SIG-M5 (cell line): ENCODE measurements around the gene SLC22A6.

Experiments used
- DNase-seq: peaks from one replicate; lab custom pipeline; 2025; lab: John Stamatoyannopoulos, UW

SLC22A6 gene, protein sequence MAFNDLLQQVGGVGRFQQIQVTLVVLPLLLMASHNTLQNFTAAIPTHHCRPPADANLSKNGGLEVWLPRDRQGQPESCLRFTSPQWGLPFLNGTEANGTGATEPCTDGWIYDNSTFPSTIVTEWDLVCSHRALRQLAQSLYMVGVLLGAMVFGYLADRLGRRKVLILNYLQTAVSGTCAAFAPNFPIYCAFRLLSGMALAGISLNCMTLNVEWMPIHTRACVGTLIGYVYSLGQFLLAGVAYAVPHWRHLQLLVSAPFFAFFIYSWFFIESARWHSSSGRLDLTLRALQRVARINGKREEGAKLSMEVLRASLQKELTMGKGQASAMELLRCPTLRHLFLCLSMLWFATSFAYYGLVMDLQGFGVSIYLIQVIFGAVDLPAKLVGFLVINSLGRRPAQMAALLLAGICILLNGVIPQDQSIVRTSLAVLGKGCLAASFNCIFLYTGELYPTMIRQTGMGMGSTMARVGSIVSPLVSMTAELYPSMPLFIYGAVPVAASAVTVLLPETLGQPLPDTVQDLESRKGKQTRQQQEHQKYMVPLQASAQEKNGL

DNA sequence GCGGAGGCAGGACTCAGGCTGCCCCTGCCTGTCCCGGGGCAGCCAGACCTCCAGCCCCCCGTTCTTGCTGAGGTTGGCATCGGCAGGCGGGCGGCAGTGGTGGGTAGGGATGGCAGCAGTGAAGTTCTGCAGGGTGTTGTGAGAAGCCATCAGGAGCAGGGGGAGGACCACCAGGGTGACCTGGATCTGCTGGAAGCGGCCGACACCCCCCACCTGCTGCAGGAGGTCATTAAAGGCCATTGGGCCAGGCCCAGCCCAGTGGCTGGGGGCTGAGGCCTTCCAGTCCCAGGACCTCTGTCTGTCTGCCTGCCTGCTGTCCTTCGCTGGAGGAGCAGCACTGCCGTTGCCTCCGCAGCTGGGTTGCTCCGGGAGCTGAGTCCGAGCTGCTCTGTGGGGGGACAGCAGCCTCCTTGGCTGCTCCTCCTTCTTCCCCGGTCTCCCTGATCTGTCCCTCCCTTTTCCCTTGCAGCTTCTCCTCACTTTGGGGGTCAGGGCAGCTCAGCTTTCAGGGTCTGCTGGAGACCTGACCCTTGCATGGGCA, at the start of gene SLC22A6:
Gene SLC22A6, minus strand, starts transcription at position 517 of the 541 bp plus-strand sequence. Its CDS starts 277 bp downstream, at position 240.
- no peak for DNase-seq

DNA sequence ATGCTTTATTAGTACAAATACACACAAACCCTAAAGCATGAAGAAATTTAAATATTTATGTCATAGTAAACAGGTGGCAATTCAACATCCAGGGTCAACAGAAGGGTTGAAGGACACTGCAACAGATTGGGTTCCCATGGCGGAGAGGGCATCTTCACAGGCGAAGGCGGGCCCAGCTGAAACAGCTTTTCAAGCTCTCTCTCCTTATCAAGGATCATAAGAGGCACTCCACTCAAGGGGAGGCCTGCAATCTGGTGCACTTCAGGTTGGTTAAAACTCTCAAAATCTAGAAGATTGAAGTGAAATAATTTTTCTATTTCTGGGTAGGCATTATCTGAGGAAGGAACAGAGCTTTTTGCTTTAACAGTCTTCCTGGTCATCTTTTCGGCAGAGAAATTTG, 47.7 kb upstream of the SLC22A6 start:
- DNase-seq, result no peak

DNA sequence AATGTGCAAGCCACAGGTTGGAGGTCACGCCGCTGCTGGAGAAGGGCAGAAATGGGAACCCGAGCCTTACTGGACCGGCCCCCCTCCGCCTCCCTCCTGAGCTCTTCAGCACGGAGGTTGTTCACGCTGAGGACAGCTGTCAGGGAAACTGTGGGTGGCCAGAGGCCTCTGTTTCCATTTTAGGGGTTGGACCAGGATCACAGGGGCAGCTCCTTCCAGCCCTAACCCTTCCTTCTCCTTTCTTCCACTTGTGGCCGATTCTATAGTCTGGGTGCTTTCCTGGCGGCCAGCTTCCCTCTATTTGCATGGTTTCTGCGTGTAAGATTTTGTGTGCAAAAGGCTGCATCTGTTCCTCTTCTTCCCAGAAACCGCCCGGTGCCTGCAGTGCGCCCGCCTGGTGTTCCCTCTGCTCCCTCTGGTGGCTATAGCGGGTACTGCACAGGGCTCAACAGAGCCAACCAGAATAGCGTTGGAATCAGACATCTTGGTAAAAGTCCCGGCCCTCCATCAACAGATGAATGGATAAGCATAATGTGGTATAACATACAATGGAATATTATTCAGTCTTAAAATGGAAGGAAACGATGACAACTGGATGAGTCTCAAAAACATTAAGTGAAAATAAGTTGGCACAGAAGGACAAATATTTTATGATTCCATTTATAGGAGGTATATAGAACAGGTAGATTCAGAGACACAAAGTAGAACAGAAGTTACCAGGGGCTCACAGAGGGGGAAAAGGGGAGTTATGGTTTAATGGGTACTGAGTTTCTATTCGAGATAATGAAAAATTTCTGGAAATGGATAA, 39.3 kb upstream of the SLC22A6 start:
- peak; percentile 6 for DNase-seq

DNA sequence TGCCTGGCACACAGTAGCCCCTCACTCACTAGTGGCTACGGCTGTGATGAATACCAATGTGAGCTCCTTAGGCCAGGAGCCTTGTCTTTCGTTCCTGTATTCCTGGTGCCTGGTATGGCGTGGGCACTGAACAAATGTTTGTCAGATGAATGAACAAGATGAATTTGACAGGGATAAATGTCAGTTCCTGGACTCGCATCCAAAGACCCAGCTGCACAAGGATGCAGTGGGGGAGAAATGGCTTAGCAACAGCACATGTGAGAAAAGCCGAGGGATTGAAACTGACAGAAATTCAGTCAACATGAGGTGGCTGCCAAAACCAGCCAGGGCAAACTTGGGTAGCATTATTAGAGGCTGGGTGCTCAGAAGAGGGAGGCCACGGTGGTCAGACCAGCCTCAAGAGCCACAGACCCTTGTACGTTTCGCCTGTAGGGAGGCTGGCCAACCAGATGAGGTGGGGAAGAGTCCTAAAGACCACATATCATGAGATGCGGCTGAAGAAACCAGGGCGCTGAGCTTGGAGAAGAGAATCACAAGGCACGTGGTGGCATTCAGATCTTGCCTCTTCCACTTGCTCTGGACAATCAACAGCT, 38.6 kb upstream of the SLC22A6 start:
- DNase-seq, result no peak

DNA sequence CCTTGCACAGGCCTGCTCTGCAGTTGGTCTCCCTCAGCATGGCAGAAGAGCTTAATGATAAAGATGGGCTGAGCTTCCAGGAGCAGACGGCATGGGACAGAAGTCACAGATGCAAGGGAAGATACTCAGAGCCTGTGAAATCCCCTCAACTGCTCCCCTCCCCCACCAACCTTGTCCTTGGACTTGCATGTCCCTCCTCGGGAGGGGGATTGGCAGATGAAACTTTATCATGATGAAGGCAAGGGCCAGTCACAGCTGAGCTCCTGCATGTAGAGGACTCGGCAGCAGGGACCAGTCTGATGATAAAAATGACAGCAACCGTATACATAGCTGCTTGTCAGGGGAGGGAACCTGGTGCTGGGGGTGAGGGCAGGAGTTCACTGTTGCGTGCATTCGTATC, 37.7 kb upstream of the SLC22A6 start:
- no peak for DNase-seq

DNA sequence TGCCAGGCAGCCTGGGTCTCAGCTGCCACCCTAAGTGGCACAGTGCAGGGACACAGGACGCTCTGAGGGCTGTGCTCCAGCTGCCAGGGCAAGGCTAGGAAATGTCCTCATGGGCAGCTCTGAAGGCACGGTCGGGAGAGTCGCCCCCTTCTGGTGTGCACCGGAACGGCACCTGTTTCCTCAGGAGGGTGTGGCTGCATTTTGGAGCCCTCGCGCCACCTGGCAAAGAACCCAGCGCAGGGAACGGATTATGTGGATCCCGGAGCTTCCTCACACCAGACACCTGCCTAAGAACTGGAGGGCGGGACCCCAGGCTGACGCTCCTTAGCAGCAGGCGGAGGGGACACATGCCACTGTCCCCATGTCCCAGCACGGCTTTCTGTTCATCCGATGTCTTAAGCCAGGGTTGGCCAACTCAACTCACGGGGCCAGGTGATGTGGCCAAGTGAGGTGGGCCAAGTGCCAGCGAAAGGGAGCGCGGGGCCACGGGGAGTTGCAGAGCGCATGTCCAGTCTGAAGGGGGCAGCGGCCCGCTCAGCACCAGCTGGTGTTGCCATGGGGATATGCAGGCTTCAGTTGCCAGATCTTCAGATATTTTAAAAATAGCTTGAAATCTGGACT, 36.0 kb upstream of the SLC22A6 start:
- no peak for DNase-seq

DNA sequence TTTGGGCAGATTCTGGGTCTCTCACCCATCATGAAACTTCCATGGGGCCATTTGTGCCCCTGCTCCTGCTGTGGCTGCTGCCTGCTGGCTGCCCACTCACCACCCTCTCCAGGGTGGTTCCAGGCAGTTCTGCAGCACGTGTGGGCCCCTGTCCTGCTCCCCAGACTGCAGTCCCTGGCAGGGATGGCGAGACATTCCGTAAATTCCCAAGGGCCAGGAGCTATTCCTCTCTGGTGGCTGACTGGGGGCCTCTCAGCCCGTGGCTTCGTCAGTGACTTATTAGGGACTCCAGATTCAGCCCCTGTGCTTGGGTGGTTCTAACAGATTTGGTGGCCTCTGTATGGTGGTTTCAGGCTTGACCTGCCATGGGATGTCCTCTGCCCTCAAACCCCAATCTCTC, 34.7 kb upstream of the SLC22A6 start:
- DNase-seq, result no peak

DNA sequence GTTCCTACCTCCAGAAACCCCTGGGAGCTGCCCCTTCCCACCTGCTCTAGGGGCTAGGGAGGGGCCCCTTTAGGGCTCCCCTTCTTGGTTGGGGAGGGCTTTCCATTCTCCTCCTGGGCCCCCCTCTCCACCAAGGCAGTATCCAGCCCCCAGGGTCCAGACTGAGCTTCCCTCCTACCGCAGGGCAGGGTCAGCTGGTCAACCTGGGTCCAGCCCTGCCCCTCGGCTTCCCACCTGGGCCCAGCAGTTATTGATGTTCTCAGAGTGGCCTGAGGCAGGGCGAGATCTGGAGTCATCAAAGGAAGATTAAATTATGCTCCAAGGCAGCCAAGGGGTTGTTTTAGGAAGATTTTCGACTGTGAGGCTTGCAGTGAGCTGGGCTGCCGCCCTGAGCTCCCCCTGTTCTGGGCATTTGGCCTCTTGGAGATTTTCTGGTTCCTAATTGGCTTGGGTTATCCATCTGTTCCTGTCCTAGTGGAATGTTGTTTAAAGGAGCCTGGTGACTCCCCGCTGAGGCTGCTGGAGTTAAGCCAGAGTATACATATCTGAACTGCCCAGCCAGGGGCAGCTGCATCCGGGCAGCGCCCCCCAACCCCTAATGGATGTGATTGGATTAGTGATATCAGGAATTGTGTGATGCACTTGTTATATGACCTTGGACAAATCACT, 32.7 kb upstream of the SLC22A6 start:
- DNase-seq, result no peak

DNA sequence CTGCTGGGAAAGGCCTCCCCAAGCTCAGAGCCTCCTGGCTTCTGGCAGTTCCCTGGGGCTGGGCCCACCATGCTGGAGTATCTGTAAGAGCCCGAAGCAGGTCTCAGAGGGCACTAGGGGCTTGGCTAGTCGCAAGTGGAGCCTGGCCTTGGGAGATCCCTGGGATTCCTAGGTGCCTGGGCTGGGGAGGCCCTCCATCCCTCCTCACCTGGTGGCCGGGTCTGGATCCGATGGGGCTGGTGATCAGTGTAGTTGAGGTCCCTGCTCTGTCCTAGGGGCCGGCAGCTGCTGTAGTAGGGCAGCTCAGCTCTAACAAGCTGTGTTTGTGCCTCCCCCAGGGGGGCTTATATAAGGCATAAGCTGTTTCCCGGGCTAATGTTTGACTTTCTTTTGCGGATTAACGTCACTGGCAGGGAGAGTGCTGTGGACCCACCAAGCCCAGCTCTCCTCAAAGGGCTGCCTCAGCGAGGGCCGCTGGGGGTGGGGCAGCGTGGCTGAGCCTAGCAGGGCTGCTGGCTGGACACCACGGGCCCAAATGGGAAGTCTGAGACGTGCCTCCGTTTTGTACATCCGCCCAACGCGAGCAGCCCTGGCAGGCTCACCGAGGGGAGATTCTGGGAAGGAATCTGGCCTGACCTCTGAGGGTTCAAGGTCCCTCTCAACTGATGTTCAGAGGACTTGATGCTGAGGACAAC, 30.9 kb upstream of the SLC22A6 start, which contains the start of gene SLC22A8:
Gene SLC22A8, minus strand, starts transcription at position 321 of the 695 bp plus-strand sequence. CDS start 883 bp downstream, outside the sequence.
- no peak for DNase-seq

DNA sequence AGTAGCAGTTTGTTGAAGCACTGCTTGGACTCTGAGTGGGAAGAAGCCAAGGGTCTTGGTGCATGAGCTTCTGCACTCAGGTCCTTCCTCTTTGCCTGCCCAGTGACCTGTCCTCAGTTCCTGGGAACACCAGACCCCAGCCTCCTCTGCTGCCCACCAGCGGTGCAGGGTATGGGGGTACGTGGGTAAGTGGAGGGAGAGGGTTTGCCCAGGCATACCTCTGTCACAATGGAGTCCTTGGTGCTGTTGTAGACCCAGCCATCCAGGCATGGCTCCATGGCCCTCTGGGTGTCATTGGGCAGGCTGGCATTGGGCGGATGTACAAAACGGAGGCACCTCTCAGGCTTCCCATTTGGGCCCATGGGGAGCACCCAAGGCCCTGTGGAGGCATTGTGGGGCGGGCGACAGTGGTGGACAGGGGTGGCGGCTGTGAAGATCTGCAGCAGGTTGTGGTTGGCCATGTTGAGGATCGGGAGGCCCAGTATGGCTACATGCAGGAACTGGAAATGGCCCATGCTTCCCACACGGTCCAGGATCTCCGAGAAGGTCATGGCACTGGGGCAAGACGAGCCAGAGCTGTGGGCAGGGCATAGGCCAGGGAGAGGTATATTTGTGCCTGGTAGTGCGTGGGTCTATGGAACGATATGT, 29.8 kb upstream of the SLC22A6 start:
- DNase-seq, result no peak

DNA sequence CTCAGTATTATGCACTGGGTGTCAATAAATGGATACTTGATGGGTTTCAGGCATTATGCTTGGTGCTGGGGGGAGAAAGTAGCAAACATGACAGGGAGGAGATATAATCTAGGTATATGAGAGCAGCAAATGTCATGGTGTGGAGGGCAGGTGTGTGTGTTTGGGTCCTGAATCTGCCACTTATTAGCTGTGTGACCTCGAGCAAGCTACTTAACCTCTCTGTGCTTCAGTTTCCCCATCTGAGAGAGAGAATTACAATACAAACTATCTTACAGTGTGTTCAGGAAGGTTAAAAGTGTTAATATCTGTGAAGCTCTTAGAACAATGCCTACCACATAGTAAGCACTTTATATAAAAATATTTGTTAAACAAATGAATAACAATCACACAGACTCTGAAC, 28.1 kb upstream of the SLC22A6 start:
- DNase-seq, result no peak

DNA sequence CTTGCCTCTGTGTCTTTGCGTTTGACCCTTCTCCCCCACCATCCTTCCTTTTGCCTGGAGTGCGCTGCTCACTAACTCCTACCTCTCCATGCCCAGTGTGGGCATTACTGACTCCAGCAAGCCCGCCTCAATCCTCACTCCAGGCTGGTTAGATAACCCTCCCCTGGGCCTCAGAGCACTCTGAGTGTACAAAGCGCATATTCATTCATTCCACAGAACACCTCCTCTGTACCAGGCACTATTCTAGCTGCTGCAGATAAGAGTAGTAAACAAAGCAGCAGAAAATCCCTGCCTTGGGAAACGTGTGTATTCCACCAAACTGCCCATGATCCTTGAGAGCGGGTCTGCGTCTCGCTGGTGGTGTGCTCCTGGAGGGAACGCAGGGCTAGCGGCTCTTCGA, 27.7 kb upstream of the SLC22A6 start:
- DNase-seq, result no peak

DNA sequence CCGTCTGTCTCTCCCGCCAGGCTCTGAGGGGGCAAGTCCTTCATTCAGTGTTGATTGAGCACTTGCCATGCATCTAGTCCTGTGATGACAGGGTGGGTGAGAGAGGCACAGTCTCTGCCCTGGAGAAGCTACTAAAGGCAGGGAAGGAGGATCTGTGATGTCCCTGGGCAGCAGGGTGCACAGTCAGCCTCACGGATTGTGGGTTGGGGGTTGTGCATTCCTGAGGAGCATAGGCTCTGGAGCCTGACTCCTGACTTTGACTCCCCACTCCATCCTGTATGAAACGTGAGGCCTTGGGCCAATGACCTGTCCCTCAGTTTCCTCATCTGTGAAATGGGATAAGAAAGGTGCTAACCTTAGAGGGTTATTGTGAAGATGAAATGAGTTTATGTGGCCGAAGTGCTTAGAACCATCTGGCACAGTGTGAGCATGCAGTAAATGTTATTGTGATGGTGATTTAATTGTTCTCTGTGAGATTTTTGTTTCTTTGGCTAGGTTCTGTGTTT, 26.2 kb upstream of the SLC22A6 start:
- no peak for DNase-seq

DNA sequence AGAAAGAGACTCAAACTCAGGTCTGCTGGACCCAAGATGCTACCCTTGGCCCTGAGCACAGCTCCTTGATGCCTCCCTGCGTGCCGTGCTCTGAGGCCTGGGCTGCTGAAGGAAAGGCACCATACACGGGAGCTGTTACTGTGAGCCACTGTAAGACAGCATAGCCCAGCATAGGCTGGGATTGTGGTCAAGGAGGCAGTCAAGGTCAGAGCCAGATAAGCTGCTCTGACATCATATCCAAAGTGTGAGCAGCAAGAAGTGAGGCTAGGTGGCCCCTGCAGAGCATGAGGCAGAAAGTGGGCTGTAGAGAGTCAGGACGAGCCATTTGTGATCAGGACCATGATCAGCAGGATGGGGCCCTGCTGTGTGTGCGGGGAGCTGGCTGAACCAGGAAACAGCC, 23.2 kb upstream of the SLC22A6 start:
- no peak for DNase-seq

DNA sequence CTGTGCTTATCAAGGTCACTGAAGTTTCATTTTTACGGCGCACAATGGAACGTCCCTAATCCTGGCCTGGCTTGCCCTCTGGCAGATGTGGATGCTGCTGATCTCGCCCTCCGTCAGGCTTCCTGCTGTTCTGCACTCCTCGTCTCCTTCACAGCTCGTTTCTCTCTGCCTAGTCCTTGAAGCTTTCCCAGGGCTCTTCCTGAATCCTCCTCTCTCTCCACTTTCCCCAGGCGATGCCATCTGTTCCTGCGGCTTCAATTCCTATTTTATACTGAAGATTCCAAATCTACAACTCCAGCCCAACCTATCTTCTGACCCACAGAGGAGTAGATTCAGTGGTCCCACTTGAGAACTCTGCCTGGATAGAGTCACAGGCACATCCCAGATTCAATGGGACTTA, 16.7 kb upstream of the SLC22A6 start:
- DNase-seq, result no peak

DNA sequence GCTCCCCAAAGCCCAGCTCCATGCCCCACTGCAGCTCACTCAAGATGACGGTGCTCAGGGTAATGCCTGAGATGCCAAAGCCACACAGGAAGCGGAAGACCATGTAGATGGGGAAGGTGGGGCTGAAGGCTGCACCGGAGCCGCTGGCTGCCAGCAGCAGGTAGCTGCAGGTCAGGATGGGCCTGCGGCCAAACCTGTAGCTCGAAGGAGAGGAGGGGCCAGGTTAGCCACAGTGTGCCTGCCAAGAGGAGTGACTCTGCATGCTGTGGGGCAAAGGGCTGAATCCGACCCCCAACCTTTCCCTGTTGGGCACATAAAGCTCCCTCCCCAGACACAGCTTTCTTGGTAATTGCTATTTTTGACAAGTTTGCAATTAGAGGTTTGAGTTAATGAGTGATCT, 14.9 kb upstream of the SLC22A6 start:
- no peak for DNase-seq

DNA sequence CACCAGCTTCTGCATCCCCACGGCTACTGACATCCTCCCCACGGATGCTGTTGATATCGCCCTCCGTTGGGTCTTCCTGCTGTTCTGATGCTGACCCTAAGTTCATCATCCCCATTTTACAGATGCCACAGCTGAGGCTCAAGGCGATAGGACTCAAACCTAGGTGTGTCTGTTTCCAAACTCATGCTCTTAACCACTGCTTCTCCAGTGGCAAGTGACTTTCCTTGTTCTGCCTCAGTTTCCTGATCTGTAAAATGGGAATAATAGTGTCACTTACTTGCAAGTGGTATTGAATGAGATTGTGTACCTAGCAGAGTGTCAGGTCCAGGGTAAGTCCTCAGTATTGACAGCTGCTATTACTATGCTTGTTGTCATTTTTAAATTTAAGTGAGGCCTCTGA, 14.4 kb upstream of the SLC22A6 start:
- DNase-seq, result no peak

DNA sequence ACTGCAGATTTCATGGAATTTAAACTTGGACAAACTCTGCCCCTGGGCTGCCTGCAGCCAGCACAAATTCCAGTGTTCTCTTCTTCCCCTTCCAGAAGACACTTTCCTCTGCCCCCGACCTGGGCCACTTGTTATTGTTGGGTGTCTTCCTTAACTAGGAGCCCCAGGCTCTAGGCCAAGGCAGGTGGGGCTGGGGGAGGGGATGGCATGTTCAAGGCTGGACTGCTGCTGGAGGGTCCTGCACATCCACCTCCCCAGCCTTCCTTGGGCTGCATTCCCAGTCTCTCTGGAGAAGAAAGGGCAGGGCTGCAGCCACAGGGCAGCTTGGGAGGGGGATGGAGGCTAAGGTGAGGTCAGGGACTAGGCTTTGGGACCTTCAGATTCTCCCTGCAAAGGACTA, 11.5 kb upstream of the SLC22A6 start:
- DNase-seq, result no peak

DNA sequence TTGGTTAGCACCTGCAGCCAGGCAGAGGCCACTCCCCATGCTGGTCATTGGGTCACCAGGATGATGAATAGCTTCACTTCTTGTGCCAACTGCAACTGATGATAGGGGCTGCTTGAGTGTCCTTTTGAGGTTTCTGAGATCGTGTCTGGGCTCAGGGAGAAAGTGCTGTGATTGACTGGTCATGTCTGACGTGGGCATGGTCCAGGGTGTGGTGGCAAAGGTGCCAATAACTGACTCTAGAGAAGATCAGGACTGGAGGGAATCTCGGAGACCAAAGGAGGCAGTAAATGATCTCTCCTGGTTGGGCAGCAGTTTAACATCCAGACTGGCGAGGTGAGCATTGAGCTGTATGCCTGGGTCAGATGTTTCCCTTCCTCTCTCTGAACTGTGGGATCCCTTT, 10.0 kb upstream of the SLC22A6 start:
- no peak for DNase-seq

DNA sequence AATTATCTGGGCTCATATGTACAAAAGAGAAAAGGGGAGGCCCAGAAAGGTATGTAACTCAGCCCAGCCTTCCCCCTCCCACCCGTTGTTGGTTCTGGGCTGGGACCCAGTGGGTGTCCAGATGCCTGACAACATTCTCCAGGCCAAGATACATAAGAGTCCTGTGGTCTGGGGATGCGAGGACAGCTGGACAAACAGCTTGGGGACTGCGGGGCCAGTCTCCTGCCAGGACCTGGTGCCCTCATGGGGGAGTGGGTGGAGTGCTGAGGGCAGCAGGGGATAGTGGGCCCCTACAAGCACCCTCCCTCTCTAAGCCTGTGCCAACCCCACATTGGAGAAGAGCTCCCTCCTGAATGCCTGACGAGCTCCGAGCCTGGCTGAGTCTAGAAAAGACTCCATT, 3.5 kb upstream of the SLC22A6 start:
- no peak for DNase-seq
